Esophagus (tissue), 2 donors: ENCODE results near the gene ENPP7. TPM values are rescaled to one million over a fixed set of nuclear protein-coding genes. Genes with fewer than 3 reads are reported as not detected.
A peak's percentile ranks its signal among the peaks of the same experiment; 100 is the strongest.

Source experiments
- H3K27ac ChIP-seq, 2 donors: one replicate each; pipeline ENCODE4 v1.5.1; 2013; ENCODE audit warnings: low read depth in 2 of 2, mild to moderate bottlenecking in 2 of 2, inconsistent platforms in 1 of 2, low read length in 1 of 2, moderate library complexity in 1 of 2
- H3K27me3 ChIP-seq, 2 donors: one replicate each; pipeline ENCODE4 v1.6.1; 2013; ENCODE audit warnings: low read length in 2 of 2, control low read depth in 1 of 2, mild to moderate bottlenecking in 1 of 2; ENCODE audit not compliant: insufficient read depth in 2 of 2, control insufficient read depth in 1 of 2
- H3K36me3 ChIP-seq, 2 donors: one replicate each; pipeline ENCODE4 v1.6.1; 2013; ENCODE audit warnings: low read length in 1 of 2; ENCODE audit not compliant: control insufficient read depth in 2 of 2, insufficient read depth in 2 of 2
- H3K4me1 ChIP-seq, 2 donors: one replicate each; pipeline ENCODE4 v1.6.1; 2013; ENCODE audit warnings: low read length in 1 of 2; ENCODE audit not compliant: control insufficient read depth in 2 of 2, insufficient read depth in 2 of 2
- H3K4me3 ChIP-seq, 2 donors: one replicate each; pipeline ENCODE4 v1.5.1; 2013; ENCODE audit warnings: low read length in 2 of 2, mild to moderate bottlenecking in 2 of 2, low read depth in 1 of 2, moderate library complexity in 1 of 2
- H3K9me3 ChIP-seq, 2 donors: one replicate each; pipeline ENCODE4 v1.6.1; 2013; ENCODE audit warnings: mild to moderate bottlenecking in 2 of 2, low read depth in 1 of 2, low read length in 1 of 2, moderate library complexity in 1 of 2; ENCODE audit not compliant: control insufficient read depth in 2 of 2, insufficient read depth in 1 of 2
- WGBS, 2 donors: extraction: QIAGEN DNeasy Blood & Tissue Kit; methylation state at CpG; one replicate each; pipeline ENCODE4 v1.1.7; 2013; 5-methylcytosine and 5-hydroxymethylcytosine counted together
- polyA plus RNA-seq, 2 donors: library from polyadenylated mRNA; stranded (reverse); fragments of 200-250 nt; gene quantifications; one replicate each; pipeline ENCODE4 v1.2.3, GENCODE V29; 2013
- donor health status: healthy with polysubstance abuse.
- donor health status: Bipolar disorder and iron deficiency.

Gene ENPP7
- polyA plus RNA-seq, 2 donors, result not detected

DNA sequence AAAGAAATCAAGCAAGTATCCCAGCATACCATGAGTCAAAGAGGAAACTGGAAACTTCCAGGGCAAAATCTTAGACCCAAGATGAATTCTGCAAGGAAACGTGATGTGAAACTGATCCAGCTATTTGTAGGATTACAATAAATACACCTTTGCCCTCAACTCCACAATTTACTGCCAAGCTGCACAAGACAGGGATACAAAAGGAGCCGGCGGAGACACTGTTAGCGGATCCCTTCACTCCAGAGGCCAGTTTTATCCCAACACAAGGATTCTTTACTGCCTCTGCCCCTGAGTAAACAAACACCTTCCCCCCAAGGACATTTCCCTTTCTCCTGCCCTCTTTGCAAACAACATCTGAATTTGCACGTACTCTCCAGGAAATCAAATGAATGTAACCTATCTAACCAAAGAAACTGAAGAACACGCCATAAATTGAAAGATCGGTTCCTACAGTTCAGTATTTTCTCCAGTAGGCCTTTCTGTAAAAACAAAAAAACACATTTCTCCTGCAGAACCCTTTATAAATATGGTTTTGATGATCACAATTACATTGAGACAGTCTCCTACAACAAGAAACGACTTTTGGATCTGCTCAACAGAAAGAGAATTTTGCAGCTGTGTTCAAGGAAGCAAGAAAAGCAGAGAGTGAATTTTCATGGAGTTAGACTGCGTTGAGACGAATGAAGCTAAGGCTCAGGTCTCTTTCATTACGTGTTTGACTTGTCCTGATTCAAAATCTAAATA is 45.8 kb downstream of the ENPP7 start:
- no peak overlapping the region for H3K4me3 ChIP-seq
- H3K36me3 ChIP-seq, result no peaks in the 10 kb centered on the region
- H3K27me3 ChIP-seq, result peaks cover 0 to 3% of the 10 kb centered on the region in 2 donors
- H3K27ac ChIP-seq, result no peak overlapping the region
- H3K9me3 ChIP-seq, result no peaks in the 10 kb centered on the region
- WGBS, 2 donors, result 51 to 60% methylated on average over 11 of the region's 11 CpGs
- peaks cover 3 to 7% of the 10 kb centered on the region in 2 donors for H3K4me1 ChIP-seq

DNA sequence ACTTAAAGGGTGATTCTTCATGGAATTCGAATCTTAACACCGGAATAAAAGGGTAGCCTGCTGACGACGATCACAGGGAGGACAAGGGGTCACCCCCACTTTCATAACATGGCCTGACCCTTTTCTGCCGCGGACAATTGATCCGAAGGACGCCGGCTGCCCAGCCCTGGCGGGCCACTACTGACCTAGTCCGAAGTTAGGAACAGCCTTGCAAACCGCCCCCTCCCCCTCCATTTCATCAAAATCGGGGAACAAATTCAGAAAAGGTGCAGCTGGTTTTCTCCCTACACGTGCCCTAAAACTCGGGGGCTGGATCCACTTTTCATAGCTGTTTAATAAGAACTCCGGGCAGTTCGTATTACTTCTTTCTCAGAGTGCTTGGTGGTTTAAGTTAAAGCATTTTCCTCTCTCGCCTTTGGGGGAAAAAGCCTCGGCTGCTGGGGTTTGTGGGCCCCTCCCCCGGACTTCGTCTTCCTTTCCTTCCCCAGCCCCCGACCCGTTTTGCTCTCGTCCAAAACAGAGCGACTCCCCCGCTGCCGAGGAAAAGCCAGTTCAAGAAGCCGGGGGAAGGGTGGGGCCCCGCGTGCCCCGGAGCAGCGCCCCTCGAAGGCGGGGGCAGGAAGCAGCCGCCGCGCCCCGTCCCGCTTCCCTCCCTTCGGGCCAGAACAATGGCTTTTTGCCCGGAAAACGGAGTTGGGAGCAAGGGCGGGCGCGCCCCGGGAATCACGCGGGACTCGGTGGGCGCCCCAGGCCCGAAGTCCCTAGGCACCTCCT is 46.6 kb downstream of the ENPP7 start:
- H3K27ac ChIP-seq, result no peak overlapping the region

DNA sequence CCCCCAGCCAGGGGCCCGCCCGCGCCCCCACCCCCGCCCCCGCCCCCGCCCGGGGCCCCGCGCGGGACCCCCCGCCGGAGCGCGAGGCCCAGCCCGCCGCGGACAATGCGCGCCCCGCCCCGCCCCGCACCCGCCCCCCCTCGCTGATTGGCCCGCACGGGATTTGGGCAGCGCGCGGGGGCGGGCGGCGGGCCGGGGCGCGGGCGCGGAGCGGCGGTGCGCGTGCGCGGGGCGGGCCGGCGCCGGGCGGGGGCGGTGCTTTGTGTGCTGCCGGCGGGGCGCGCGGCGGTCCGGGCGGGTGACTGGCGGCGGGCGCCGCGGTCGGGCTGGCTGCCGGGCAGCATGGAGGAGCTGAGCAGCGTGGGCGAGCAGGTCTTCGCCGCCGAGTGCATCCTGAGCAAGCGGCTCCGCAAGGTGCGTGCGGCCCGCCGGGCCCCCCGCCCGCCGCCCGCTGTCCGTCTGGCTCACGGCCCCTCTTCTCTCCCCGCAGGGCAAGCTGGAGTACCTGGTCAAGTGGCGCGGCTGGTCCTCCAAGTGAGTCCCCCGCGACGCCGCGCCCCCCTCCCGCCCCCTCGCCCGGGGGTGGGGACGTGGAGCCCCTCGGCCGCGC is 47.3 kb downstream of the ENPP7 start, which contains the start of gene CBX2:
Gene CBX2 (plus strand): TSS at position 255 of the 610 bp plus-strand sequence. CDS start 88 bp downstream, at position 343.
- Histone ChIP-seq H3K27me3 (peaks cover 0 to 3% of the 10 kb centered on the region in 2 donors), H3K27ac (no peak within 1 kb of the TSS), H3K4me3 (peak within 1 kb of the TSS; percentile 61 to 74), H3K4me1 (peaks cover 3 to 7% of the 10 kb centered on the region in 2 donors), H3K9me3 (no peaks in the 10 kb centered on the region), H3K36me3 (no peaks in the 10 kb centered on the region)
- 1 to 2% methylated on average over 28 to 95 of the region's 96 CpGs for WGBS, 2 donors

More for the DNA sequence above, 46.6 kb downstream of the ENPP7 start:
- Histone ChIP-seq H3K27me3 (peaks cover 0 to 3% of the 10 kb centered on the region in 2 donors), H3K4me3 (peak overlapping the region; percentile 46 to 74), H3K9me3 (no peaks in the 10 kb centered on the region), H3K4me1 (peaks cover 3 to 7% of the 10 kb centered on the region in 2 donors), H3K36me3 (no peaks in the 10 kb centered on the region)
- WGBS, 2 donors, result 6 to 7% methylated on average over 41 to 51 of the region's 51 CpGs

DNA sequence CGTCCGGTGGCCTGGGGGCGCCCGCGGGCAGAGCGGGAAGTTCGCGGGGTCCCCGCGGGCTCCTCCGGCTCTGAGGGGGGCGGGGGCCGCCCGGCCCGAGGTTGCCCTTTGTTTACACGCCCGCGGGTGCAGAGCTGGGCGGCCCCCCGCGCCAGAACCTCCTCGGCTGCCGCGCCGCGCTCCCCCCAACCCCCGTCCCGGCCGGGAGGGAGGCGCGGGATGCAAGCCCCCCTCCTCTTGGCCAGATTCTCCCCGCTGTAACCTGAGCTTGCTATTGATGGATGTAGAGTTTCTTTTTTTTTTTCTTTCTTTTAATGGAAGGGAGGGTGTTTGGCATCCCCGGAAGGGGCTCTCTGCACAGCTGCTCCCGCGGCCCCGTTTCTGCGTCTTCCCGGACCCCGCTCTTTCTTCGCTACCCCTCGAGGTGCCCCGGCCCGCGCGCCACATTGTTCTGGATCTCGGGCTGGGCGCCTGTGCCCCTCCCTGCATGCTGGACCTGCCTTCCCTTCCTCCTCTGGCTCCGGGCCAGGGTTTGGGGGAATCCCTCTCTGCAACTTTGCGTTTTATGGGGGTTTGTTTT is 47.9 kb downstream of the ENPP7 start:
- peak overlapping the region; percentile 61 to 74 for H3K4me3 ChIP-seq
- peaks cover 3 to 7% of the 10 kb centered on the region in 2 donors for H3K4me1 ChIP-seq
- WGBS, 2 donors, result 2% methylated on average over 40 to 49 of the region's 49 CpGs
- H3K36me3 ChIP-seq, result no peaks in the 10 kb centered on the region
- H3K9me3 ChIP-seq, result no peaks in the 10 kb centered on the region
- peaks cover 0 to 3% of the 10 kb centered on the region in 2 donors for H3K27me3 ChIP-seq
- H3K27ac ChIP-seq, result no peak overlapping the region

DNA sequence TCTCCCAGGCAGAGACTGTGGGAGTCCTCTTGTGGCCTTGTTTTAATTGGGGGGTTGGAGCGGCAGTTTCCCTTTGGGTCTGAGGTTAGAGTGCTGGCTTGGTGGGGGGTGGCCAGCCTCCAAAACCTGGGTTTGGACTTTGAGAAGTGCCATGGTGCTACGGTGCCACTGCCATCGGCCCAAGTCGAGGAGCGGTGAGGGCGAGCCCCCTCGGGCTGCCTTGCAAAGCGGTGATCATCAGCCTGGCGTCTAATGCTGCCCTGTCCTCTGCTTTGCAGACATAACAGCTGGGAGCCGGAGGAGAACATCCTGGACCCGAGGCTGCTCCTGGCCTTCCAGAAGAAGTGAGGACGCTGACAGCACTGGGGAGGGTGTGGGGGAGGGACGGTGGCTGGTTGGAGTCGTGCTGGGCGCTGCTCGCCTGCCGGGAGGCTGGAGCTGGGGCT is 48.4 kb downstream of the ENPP7 start:
- WGBS, 2 donors, result 48 to 49% methylated on average over 17 of the region's 17 CpGs
- Histone ChIP-seq H3K9me3 (no peaks in the 10 kb centered on the region), H3K4me3 (no peak overlapping the region), H3K27ac (no peak overlapping the region), H3K36me3 (no peaks in the 10 kb centered on the region), H3K4me1 (peaks cover 3 to 7% of the 10 kb centered on the region in 2 donors), H3K27me3 (peaks cover 0 to 3% of the 10 kb centered on the region in 2 donors)

DNA sequence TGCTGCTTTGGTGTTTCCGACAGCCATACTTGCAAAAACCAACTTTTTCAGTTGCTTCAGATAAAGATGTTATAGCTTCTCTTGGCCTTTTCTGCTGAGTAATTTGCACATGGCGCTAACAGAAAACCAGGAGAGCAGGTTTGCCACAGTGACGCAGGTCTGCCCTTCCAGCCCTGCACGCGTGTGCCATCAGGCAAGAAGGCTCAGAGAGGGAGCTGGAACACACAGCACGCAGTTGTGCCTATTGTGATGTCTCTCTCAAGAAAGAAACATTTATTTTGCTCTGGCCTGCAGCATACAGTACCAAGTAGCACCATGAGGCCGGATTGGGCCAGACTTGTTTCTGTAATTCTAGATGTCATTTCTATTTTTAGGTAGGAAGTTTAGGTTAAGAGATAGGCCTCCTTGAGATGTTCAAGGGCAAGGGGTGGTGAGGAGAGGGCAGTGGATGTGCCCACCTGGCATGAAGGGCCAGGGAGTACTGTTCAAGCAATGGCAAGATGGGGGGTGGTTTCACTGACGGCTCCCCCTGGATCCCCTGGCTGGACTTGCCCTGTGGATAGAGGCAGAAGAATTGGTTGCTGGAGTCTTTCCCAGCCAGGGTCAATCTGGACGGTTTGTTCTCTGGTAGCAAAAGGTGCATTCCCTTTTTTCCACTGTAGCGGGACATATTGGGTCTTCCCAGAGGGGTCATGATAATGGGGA is 49.1 kb downstream of the ENPP7 start:
- WGBS, 2 donors, result 76 to 77% methylated on average over 10 of the region's 10 CpGs
- no peak overlapping the region for H3K27ac ChIP-seq
- H3K36me3 ChIP-seq, result peaks cover 0 to 3% of the 10 kb centered on the region in 2 donors
- H3K4me3 ChIP-seq, result no peak overlapping the region
- H3K9me3 ChIP-seq, result no peaks in the 10 kb centered on the region
- peaks cover 0 to 2% of the 10 kb centered on the region in 2 donors for H3K27me3 ChIP-seq
- H3K4me1 ChIP-seq, result peaks cover 3 to 7% of the 10 kb centered on the region in 2 donors

DNA sequence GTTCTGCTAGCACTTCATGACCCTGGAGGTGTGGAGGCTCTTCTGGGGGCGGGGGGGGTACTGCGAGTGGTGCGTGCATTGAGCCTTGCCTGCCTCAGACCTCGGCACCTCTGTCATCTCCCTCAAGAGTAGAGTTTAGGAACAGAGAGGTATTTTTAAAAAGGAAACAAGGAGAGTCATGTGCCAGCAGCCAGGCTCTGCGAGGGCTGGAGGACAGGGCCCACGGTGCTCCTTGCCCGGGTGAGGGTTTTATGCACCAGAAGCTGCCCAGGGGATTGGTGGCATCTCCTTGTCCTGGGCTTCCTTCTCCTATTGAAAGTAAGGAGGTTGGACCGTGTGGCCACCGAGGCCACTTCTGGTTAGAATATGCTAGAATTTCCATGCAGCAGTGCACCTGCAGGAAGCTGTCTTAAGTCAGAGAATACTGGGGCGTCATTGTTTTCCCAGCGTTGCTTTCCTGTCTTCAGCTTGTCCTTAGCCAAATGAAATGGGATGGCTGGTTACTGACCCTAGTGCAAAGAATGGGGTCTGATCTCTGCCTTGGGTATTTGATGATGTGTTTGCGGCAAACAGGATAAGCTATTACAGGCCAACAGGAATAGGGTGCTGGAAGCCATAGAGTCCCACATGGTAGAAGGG is 50.4 kb downstream of the ENPP7 start:
- Histone ChIP-seq H3K4me1 (peaks cover 3 to 7% of the 10 kb centered on the region in 2 donors), H3K9me3 (no peaks in the 10 kb centered on the region), H3K27me3 (no peaks in the 10 kb centered on the region), H3K4me3 (no peak overlapping the region), H3K27ac (no peak overlapping the region), H3K36me3 (peaks cover 0 to 3% of the 10 kb centered on the region in 2 donors)
- 79 to 84% methylated on average over 12 of the region's 12 CpGs for WGBS, 2 donors

DNA sequence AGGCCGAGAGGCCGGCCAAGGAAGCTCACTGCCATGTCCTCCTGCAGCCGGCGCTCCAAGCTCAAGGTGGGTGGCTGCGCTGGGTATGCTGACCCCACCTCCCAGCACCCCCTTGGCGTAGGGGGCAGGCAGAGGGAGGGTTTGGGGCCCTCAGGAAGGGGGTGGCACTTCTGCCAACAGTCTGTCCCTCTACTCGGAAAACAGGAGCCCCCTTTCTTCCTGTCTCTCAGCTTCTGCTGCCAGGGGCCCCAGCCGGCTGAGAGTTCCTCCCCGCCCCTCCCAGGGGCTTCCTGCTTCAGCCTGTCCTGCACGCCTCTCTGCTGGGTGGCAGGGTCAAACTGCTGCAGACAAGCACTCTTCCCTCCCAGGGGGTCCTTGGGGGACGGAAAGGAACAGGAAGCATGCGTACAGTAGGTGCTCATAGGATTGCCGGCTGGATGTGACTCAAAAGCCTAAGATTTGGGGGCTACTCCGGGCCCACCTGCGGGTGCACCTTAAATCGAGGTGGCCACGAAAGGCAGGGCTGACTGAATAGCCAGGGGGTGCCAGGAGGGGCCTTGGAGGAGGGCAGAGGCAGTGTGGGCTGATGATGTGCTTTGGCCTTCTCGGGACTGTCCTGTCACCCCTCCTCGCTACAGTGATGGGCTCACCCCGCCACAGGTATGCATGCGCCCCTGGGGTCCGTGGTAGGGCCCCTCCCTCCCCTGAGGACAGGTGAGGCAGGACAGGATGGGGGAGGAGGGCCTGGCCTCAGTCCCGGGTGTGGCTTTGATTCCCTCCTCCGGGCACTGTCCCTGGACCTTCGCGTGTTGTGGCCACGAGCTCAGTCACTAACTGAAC is 51.2 kb downstream of the ENPP7 start:
- 76 to 77% methylated on average over 27 of the region's 27 CpGs for WGBS, 2 donors
- Histone ChIP-seq H3K4me3 (no peak overlapping the region), H3K27me3 (no peaks in the 10 kb centered on the region), H3K9me3 (no peaks in the 10 kb centered on the region), H3K27ac (no peak overlapping the region), H3K36me3 (peaks cover 0 to 3% of the 10 kb centered on the region in 2 donors), H3K4me1 (peaks cover 3 to 7% of the 10 kb centered on the region in 2 donors)
